ENCODE data around the gene PC.
A peak's percentile ranks its signal among the peaks of the same experiment; 100 is the strongest.
"Not testable (repeated sequence)": the region's sequence is repeated elsewhere in the genome, so short reads cannot be mapped to it uniquely, and the experiment has no call there.

PC gene, protein sequence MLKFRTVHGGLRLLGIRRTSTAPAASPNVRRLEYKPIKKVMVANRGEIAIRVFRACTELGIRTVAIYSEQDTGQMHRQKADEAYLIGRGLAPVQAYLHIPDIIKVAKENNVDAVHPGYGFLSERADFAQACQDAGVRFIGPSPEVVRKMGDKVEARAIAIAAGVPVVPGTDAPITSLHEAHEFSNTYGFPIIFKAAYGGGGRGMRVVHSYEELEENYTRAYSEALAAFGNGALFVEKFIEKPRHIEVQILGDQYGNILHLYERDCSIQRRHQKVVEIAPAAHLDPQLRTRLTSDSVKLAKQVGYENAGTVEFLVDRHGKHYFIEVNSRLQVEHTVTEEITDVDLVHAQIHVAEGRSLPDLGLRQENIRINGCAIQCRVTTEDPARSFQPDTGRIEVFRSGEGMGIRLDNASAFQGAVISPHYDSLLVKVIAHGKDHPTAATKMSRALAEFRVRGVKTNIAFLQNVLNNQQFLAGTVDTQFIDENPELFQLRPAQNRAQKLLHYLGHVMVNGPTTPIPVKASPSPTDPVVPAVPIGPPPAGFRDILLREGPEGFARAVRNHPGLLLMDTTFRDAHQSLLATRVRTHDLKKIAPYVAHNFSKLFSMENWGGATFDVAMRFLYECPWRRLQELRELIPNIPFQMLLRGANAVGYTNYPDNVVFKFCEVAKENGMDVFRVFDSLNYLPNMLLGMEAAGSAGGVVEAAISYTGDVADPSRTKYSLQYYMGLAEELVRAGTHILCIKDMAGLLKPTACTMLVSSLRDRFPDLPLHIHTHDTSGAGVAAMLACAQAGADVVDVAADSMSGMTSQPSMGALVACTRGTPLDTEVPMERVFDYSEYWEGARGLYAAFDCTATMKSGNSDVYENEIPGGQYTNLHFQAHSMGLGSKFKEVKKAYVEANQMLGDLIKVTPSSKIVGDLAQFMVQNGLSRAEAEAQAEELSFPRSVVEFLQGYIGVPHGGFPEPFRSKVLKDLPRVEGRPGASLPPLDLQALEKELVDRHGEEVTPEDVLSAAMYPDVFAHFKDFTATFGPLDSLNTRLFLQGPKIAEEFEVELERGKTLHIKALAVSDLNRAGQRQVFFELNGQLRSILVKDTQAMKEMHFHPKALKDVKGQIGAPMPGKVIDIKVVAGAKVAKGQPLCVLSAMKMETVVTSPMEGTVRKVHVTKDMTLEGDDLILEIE

DNA sequence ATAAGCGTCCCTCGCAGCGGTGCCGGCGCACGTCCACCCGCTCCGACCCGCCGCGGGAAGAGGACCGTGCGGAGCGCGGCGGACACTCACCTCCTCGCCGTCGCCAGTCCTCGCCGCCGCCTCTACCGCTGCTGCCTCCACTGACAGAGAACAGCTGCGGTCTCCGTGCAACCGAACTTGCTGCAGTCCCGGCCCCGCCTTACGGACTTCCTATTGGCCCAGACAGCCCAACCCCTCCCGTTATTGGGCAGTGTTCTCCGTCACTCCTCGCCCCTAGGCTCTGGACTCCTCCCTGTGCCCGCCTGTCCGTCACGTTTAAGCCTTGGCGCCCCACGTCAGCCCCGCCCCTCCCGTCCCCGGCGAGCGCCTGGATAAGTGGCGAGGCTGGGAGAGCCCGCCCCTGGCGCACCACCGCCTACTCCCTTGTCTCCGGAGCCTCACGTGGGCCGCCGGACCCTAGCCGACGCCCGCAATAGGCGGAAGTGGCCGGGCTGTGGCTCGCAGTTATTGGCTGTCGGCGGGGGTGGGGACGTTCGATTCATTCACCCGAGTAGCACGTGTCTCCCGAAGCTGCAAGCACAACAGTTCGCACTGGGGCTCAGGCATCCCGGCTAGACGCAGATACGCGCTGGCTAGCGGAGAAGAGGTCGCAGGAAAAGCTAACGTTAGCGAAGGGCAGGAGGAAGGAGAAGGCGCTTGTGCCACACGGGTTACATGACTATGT is at the start of gene PC:
Gene PC, minus strand, starts transcription at position 152 of the 724 bp plus-strand sequence. CDS start 86,224 bp downstream, outside the sequence.
- peak; percentile 96 to 97 (median 97) for DNase-seq (ENCODE audit: low read depth in 2 of 3, low spot score in 1 of 3)

DNA sequence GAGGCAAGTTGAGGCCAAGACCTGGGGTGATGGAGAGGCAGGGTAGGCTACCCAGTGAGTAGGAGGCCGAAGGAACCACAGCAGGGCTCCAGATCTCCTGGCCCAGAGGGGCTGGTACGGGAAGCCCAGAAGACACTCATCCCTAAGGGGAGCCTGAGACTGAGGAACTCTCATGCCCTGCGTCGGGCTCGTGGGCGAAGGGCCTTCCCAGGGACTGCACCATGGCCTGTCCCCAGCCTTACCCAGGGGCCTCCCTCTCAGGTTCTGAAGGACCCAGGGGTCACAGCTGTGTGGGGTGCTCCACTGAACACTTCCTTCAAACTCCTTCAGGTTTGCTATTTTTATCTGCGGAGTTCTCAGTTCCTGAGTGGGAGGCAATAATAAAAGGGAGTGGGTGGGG is 48.9 kb upstream of the PC start:
- DNase-seq (ENCODE audit: low read depth in 2 of 3, low spot score in 1 of 3), result no peak

DNA sequence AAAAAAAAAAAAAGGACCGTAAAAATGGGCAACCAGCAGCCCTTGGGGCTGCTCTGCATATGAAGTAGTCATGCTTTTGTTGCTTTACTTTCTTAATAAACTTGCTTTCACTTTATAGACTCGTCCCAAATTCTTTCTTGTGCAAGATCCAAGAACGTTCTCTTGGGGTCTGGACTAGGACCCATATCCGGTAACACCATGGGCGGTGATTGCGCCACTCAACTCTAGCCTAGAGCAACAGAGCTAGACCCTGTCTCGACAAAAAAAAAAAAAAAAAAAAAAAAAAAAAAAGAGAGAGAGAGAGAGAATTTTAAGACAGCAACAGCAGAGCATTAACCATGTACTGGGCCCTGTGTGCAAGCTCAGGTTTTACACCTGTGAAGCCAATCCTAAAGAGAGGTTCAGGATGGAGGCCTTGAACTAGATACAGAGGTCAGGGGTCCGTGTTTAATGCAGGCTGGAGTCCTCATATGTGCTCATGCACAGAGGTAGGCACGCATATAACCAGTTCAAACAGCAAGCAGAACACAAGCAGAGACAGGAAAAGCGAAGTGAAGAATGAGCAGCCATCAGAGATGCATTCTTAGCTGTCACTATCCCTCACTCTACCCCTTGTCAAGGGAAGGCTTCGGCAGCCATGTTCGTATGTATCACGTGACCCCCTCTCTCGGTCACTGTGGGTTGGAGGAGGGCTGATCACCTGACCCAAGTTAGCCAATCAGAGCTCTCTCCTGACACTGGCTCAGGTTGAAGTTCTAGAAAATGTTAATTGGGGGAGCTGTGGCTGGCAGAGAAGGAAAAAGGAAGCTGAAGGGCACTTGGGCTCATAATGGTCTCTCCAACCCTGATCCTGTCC is 48.1 kb upstream of the PC start:
- peak in 2 of 3 donors; percentile 15 to 26 for DNase-seq (ENCODE audit: low read depth in 2 of 3, low spot score in 1 of 3)

DNA sequence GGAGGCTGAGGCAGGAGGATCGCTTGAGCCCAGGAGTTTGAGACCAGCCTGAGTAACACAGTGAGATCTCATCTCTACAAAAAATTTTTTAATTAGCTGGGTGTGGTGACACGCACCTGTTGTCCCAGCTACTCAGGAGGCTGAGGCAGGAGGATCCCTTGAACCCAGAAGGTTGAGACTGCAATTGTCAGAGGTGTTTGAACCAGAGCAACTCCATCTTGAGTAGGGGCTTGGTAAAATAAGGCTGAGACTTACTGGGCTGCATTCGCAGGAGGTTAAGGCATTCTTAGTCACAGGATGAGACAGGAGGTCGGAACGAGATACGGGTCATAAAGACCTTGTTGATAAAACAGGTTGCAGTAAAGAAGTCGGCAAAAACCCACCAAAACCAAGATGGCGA is 47.0 kb upstream of the PC start:
- not testable (repeated sequence) for DNase-seq (ENCODE audit: low read depth in 2 of 3, low spot score in 1 of 3)

DNA sequence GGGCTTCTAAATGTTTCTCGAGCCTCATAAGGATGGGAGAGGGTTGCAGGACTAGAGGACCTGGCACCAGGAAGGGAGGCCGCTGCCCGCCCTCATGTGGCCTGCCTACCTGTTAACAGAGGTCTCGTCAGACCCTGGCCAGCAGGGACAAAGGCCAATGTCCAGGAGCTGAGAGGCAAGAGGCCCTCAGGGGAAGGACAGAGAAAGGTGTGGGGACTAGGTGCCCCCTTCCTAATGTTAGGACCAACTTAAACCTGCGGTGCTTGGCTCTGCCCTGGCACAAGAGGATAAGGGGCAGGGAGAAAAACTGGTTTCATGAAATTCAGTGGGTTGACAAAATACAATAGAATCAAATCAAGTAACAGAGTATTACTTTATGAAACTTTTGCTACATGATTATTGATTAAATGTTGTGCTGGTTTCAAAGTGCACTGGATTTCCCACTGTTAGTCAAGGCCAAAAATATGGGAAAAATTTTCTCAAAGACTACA is 44.8 kb upstream of the PC start:
- DNase-seq (ENCODE audit: low read depth in 2 of 3, low spot score in 1 of 3), result no peak

DNA sequence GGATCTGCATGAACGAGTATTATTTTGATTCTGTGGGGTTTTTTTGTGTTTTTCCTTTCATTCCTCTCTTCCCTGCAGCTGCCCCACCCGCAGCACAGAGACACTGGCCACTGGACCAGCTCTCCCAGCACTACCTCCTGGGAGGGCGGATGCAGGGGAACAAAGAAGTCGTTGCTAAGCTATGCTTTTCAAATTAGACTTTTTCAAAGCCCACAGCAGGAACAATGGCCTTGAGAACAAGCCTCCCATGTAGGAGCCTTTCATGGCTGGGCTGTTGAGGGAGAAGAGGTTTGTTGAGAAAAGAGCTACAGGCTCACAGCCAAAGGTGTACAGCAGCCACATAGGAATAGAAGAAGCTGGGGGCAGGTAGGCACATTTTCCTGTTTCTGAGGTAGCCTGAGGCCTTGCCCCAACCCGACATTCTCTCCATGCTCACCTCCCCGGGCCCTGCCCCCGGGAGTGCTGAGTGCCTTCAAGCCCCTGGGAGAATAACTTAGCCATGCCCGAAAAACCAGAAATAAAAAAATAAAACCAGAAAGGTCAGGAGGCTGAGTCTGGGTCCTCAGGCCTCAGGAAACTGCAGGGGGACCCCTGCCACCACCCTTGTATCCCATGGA is 44.2 kb upstream of the PC start:
- no peak for DNase-seq (ENCODE audit: low read depth in 2 of 3, low spot score in 1 of 3)

DNA sequence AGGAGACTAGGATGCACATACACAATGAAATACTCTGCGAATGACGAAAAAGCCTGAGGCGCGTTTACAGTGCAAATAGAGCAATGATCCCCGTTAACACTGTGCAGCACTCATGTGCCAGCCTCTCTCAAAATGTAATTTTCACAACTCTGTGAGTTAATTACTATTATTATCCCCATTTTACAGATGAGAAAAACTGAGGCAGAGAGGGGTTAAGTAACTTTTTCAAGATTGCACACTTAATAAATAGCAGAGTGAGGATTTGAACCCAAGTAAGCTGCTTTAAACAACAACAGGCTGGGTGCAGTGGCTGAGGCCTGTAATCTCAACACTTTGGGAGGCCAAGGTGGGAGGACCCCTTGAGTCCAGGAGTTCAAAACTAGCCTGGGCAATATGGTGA is 43.1 kb upstream of the PC start:
- DNase-seq (ENCODE audit: low read depth in 2 of 3, low spot score in 1 of 3), result no peak

DNA sequence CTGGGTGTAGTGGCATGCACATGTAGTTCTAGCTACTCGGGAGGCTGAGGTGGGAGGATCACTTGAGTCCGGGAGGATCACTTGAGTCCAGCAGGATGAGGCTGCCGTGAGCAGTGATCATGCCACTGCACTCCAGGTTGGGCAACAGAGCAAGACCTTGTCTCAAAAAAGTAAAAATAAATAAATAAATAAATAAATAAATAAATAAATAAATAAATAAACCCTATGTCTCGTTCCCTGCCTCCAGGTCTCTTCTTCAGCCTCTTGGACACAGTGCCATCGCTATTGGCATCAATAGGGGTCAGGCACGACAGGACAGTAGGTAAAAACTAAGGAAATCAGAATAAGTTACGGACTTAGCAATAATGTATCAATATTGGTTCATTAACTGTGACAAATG is 41.4 kb upstream of the PC start:
- no peak for DNase-seq (ENCODE audit: low read depth in 2 of 3, low spot score in 1 of 3)

DNA sequence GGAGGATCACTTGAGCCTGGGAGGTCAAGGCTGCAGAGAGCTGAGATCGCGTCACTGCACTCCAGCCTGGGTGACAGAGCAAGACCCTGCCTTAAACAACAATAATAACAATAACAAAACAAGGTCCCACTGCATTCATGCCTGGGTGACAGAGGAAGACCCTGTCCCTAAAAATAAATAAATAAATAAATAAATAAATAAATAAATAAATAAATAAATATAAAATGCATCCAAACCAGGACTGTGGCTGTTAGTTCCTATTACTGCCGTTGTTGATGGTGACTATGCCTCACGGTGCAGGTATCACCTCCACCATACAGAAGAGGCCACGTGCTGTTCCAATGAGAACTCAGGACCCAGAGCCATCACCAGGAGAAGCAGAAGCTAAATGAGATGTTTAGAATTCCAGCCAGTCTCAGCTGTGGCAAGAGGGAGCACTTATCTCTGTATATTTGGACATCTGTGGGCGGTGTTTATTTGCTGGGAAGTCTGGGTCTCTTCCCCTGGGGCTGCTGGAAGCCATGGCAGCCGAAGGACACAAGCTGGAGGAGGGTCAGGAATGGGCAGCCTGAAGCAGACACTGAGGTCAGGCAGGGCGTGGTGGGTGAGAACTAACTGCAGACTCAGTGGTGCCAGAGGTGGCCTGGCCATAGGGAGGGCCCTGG is 38.6 kb upstream of the PC start:
- DNase-seq (ENCODE audit: low read depth in 2 of 3, low spot score in 1 of 3), result no peak

DNA sequence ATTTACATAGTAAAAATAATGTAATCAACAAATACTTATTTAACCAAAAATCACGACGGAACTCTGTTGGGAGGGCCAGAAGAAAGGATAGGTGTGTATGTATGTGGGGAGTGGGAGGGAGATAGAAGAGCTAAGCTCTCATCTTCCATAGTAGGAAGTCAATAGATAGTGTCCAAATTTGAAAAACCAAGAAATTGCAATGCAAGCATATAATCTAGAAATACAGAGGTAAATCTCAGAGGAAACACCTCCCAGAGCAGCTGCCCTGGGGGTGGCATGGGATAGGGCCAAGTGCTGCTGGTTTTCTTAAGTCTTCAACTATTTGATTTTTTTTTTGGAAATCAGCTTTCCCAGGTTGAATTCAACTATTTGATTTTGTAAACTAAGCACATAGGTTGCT is 33.9 kb upstream of the PC start:
- no peak for DNase-seq (ENCODE audit: low read depth in 2 of 3, low spot score in 1 of 3)

DNA sequence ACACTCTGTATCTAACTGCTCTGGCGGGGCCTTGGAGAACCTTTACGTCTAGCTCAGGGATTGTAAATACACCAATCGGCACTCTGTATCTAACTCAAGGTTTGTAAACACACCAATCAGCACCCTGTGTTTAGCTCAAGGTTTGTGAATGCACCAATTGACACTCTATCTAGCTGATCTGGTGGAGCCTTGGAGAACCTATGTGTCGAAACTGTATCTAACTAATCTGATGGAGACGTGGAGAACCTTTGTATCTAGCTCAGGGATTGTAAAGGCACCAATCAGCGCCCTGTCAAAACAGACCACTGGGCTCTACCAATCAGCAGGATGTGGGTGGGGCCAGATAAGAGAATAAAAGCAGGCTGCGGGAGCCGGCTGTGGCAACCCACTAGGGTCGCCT is 31.2 kb upstream of the PC start:
- not testable (repeated sequence) for DNase-seq (ENCODE audit: low read depth in 2 of 3, low spot score in 1 of 3)

DNA sequence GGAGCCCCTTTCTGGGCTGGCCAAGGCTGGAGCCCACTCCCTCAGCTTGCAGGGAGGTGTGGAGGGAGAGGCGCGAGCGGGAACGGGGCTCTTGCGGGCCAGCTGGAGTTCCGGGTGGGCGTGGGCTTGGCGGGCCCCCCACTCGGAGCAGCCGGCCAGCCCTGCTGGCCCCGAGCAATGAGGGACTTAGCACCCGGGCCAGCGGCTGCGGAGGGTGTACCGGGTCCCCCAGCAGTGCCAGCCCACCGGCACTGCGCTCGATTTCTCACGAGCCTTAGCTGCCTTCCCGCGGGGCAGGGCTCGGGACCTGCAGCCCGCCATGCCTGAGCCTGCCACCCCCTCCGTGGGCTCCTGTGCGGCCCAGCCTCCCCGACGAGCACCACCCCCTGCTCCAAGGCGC is 30.6 kb upstream of the PC start:
- DNase-seq (ENCODE audit: low read depth in 2 of 3, low spot score in 1 of 3), result not testable (repeated sequence)

DNA sequence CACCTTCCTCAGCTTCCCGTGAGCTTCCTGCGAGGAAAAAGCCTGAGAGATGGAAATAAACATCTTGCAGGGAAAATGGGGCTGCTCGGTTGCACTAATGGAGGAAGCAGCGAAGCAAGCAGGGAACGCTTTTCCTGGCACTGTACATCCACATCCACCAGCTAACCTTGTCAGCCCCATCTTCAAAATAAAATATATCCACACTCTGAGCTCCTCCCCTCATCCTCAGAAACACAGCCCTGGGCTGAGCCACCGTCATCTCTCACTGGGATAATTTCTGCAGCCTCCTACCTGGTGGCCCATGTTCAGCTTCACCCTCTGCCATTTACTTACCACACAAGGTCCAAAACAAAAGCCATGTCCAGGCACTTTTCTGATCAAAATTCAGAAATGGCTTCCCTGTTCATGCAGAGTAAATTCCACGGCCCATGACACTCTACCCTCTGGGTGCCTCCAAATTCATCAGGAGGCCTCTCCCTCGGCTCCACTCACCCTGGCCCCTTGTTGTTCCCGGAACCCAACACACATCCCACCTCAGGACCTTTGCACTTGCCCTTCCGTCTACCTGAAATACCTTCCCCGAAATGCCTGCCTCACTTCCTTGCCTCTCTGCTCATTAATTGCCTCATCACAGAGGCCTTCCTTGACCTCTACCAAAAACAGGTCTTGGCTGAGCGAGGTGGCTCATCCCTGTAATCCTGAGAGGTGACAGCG is 29.9 kb upstream of the PC start:
- DNase-seq (ENCODE audit: low read depth in 2 of 3, low spot score in 1 of 3), result no peak

DNA sequence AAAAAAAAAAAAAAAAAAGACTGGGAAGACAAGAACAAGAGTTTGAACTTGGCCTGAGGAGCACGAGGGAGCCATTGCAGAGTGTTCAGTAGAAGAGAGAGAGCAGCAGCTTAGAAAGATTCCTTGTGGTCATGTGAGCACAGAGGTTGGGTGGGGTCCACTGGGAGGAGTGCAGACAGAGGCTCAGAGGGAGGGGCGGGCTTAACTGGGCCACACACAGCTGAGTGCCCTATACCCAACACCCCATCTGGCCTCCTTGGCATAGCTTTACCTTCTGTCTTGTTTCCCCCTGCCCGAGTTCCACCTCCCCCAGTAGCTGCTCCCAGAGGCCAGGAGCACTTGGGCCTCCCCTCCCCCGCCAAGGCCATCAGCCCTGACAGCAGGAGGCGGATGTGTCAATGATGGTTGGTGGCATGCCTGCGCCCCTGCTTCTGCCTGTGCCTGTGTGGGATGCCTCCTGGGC is 29.0 kb upstream of the PC start:
- DNase-seq (ENCODE audit: low read depth in 2 of 3, low spot score in 1 of 3), result no peak

DNA sequence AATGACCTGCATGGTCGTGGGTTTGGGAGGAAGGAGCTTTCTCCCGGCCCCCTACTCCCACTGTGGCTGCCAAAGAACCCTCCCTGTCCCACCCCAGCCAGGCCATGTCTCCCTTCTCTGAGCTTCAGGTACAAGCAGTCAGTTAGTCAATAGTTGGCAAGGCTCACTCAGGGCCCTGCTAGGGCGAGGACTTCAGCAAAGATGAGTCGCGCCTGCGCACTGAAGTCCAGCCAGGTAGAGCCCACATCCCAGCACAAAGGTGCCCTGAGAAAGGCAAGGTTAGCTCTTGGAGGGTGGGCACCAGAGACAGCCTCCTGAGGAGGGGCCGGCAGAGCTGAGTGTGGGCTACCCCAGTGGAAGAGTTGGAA is 28.0 kb upstream of the PC start:
- DNase-seq (ENCODE audit: low read depth in 2 of 3, low spot score in 1 of 3), result no peak

DNA sequence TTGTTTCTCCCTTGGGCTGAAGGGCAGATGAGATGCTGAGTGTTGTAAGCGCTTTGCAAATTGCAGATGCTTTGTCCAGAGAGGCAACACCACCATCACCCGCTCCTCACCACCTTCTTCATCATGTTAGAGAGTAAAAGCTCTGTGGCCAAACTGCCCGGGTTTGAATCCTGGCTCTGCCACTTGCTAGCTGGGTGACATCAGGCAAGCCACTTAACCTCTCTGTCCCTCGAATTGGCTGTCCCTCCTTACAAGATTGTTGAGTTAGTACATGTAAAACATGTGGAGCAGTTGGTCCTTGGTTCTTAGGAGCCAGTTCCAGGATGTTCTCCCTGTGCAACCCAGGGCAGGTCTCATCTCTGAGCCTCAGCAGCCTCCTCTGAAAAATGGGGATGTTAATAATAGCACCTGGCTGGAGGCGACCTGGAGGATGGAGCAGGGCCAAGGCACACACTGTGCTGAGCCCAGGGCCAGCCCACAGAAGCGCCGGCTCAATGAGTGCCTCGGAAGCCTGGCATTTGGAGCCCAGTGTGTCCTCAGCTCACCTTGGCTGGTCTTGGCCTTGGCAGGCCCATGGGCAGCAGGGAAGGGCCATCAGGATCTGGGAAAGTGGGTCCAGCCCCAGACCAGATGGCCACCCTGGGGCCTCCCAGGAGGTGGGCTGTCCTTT is 27.5 kb upstream of the PC start:
- no peak for DNase-seq (ENCODE audit: low read depth in 2 of 3, low spot score in 1 of 3)

DNA sequence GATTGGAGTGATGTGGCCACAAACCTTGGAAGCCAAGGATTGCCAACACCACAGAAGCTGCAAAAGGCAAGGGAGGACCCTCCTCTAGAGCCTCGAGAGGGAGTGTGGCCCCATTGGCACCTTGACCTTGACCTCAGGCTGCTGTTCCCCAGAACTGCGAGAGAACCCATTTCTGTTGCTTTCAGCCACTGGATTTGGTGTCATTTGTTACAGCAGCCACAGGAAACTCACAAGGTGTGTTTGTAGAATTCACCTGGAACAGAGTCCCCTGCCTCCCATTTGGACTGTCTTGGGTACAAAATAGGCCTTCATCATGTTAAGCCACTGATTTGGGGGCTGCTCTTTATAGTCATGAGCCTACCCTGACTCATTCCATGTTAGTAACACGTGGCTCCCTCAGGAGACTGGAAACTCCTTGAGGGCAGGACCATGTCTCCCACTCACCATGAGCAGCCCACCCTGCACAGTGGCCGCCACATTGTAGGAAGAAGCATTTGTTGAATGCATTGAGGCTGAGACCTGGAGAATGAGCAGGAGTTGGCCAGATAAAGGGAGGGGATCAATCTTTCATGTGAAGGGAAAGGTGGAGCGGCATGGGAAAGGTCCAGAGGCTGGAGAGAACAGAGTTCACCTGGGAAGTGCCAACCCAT is 25.2 kb upstream of the PC start:
- DNase-seq (ENCODE audit: low read depth in 2 of 3, low spot score in 1 of 3), result no peak
